Activated CD4-positive, alpha-beta T cell treated with anti-CD3 and anti-CD28 coated beads for 4 hours (primary cell): ENCODE data around the gene AK5.

ENCODE experiments used
- DNase-seq, 2 donors: peaks; one replicate each; pipeline ENCODE4 v3.0.0-alpha.2; 2020

Gene AK5

GRCh38 chr1:77552626-77553025, 270.8 kb downstream of the AK5 start:
- DNase-seq = no peak

- no peak for DNase-seq
Observed at GRCh38 chr1:77553568-77554291, 271.9 kb downstream of the AK5 start.

GRCh38 chr1:77556045-77556444, 274.2 kb downstream of the AK5 start:
- DNase-seq = no peak

- no peak for DNase-seq
Observed at GRCh38 chr1:77557053-77557452, 275.2 kb downstream of the AK5 start.

- DNase-seq = no peak
Observed at GRCh38 chr1:77558591-77559164, 276.9 kb downstream of the AK5 start.

GRCh38 chr1:77560741-77561140, 278.9 kb downstream of the AK5 start:
- no peak for DNase-seq

GRCh38 chr1:77562596-77563150, 280.9 kb downstream of the AK5 start:
- DNase-seq = no peak

GRCh38 chr1:77565321-77565720, 283.5 kb downstream of the AK5 start:
- DNase-seq = no peak

- no peak for DNase-seq
Observed at GRCh38 chr1:77571642-77572041, 289.8 kb downstream of the AK5 start.

- no peak for DNase-seq
Observed at GRCh38 chr1:77579547-77579946, 297.7 kb downstream of the AK5 start.

GRCh38 chr1:77582905-77583304, 301.1 kb downstream of the AK5 start:
- DNase-seq = no peak

- DNase-seq = no peak
Observed at GRCh38 chr1:77583483-77583882, 301.7 kb downstream of the AK5 start.

- DNase-seq = no peak
Observed at GRCh38 chr1:77584884-77585283, 303.1 kb downstream of the AK5 start.

GRCh38 chr1:77585610-77586314, 303.9 kb downstream of the AK5 start:
- DNase-seq = no peak

- no peak for DNase-seq
Observed at GRCh38 chr1:77589231-77589630, 307.4 kb downstream of the AK5 start.

- DNase-seq = no peak
Observed at GRCh38 chr1:77590651-77591050, 308.8 kb downstream of the AK5 start.

- DNase-seq = no peak
Observed at GRCh38 chr1:77592906-77593305, 311.1 kb downstream of the AK5 start.

- DNase-seq = no peak
Observed at GRCh38 chr1:77594366-77595112, 312.7 kb downstream of the AK5 start.

- no peak for DNase-seq
Observed at GRCh38 chr1:77597310-77597709, 315.5 kb downstream of the AK5 start.

GRCh38 chr1:77605246-77606026, 323.6 kb downstream of the AK5 start:
- no peak for DNase-seq

- DNase-seq = no peak
Observed at GRCh38 chr1:77608893-77609292, 327.1 kb downstream of the AK5 start.
